SW480 (cell line): ENCODE results near the gene FAM78B.

Experiments used
- DNase-seq: peaks from one replicate; pipeline ENCODE4 v3.0.0-alpha.2; 2016; ENCODE audit warnings: low spot score

The FAM78B gene

DNA sequence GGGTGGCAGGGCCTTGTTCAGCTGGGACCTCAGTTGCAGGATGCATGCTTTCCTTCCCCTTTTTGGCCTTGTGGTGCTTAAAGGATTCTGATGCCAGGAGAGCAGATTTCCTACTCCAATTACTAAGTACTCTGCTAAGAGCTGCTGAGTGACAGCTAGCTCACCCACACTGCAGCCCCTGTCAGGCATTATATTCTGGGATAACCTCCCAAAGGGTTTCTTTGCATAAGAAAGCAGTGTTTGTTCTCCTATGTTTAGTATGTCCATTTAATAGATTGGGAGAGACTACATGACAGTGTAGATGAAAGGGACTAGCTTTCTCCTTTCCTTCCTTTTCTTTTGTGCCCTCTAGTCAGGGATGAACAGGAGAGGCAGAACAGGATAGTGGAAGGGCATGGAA lies 100.7 kb downstream of the FAM78B start:
- no peak for DNase-seq

DNA sequence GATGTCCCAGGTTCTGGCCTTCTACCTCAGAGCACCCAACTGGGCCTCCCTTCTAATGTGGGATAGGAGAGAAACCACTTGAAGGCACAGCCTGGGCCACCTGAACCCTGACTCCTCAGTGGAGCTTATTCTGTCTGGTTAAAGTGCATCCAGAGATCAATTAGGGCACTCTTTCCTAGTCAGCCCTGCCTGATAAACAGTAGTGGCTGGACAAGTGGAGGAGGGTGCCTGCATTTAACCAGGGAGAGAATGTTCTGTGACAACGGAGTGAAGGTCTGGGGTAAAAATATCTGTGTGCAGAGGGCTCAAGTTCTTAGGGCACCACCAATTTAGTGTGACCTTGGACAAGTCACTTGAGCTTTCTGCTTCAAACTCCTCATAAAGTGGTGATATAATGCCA lies 101.8 kb downstream of the FAM78B start:
- DNase-seq = no peak

DNA sequence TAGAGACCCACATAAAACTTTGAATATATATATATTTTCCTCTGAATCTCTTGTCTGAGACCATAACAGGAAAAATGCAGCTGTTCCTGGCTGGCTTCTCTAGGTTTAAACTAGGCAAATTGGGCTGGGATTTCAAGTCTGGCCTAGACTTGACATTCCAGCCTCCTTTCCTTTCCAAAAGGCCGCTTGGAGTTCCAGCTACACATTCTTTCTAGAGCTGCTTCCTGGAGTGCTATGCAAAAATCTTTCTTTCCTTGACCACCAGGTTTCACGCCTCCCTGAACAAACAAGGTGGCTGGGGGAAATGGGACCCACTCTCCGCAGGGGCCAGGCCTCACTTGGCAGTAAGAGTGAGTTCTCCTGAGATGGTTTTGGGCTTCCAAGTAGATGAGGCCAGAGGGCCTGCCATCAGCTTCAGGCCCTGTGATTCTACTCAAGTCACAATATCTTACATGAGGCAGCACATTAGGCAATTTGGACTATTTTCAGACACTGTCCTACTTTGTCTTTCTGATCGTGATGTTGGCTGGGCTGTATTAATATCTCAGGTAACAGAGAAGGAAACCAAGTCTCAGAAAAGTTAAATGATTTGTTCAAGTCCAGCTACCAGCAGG lies 102.4 kb downstream of the FAM78B start:
- DNase-seq = no peak

DNA sequence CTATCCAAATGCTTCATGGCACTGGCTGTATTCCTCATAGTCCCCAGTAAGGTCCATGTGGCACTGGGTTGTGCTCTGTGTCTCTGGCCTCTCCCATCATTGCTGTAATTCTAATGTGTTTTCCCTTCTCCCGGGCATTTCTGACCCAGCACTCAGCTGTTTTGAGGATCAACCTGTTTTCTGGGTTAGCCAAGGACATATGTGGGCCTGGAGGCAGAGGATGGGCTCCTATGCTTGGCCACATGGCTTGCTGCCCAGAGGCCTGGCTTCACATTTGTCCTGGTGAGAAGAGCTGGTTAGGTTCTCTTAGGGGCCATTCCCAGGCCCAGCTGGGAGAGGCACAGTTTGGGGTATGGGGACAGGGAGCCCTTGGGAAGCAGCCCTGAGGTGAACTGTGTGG lies 103.1 kb downstream of the FAM78B start:
- no peak for DNase-seq

DNA sequence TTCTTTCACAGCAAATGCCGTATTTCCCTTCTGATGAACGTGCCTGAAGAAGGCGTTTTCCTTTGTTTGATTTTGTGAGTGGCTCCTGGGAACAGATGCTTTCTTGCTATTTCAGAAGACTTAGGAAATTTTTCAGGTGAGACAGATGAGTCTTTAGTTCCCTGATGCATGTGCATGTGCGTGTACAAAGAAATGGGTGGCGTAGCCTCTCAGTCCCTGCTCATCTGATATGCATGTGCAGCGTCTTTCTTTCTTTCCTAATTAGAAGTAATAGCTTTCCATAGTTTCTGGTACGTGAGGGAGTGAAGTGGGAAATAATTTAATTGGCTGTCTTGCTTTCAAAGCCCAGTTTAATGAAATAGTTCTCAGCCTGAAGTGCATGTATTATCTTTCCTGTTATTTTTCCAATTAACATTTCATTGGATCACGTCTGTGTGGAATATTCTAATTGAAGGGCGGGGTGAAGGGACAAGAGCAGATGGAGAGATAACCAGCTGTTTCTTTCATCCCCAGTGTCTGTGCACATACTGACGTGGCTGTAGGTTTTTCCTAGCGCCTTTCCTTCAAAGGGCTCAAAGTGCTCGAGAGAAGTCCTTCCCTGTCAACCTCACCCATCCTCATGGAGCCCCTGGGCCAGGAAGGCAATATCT lies 104.3 kb downstream of the FAM78B start:
- DNase-seq = no peak

DNA sequence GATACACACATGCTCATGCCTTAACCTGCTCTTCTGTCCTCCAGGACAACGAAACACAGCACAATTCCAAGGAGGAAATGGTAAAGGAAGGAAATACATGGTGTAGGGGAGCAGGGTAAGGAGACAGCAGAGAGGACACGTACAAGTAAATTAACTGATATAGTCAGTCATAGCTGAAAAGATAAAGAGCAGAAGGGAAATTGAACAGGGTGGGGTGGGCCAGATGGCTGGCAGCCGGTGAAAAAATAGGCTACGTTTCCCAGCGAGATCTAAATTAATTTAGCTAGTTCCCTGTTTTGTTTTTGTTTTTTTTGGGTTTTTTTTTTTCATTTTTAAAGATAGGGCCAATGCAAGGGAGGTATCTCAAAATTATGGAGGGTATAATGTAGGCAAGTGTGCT lies 109.2 kb downstream of the FAM78B start:
- DNase-seq = no peak

DNA sequence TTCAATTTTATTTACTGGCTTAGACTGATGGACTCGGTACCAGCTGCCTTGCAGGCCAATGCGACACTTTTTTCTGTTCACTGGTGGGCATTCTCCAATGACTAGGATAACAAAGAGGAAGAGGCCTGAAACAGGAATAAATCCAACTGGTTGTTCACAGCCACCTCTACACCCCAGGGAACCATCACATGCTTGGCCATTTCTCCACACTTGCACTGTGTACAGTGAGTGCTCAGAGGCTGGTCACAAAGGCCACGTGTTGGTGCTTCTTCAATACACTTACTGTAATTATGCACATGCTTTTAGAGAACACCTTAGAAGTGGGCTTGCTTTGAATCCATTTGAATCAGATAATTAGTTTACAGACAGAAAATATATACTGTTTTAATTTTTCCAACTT lies 113.4 kb downstream of the FAM78B start:
- DNase-seq = no peak

DNA sequence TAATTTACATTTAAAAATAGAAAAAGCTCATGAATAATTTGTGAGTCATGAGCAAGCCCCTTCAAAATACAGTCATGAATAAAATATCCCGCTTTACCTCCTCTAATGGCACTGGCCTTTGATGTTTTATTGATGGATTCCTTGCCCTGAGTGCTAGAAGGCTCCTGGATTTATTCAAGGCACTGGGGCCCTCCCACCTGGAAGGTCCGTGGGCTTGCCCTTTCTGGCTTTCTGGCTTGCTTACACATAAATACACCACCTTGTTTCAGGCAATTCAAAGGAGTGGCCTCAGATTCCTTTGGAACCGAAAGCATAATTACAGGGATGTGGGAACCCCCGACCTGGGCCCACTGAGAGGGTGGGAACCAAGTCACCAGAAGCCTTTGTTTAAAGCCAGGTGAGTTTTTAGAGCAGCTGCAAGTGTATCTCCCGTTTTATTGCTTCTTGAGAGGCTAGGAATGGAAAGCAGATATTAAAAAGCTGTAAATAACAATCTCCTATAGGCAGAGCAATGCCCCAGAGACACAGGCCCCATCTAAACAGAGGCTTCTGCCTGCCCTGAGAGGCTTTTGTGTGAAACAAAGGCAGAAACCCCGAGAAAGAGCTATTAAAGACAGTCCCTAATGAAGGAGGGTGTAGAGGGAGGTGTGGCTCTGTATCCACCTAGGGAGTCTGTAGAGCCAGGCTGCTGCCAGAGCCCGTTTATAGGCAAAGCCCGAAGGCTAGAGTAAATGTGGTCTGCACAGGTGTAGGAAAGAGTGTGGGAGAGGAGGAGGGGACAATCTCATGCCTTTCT lies 126.4 kb downstream of the FAM78B start:
- DNase-seq = peak; percentile 87

DNA sequence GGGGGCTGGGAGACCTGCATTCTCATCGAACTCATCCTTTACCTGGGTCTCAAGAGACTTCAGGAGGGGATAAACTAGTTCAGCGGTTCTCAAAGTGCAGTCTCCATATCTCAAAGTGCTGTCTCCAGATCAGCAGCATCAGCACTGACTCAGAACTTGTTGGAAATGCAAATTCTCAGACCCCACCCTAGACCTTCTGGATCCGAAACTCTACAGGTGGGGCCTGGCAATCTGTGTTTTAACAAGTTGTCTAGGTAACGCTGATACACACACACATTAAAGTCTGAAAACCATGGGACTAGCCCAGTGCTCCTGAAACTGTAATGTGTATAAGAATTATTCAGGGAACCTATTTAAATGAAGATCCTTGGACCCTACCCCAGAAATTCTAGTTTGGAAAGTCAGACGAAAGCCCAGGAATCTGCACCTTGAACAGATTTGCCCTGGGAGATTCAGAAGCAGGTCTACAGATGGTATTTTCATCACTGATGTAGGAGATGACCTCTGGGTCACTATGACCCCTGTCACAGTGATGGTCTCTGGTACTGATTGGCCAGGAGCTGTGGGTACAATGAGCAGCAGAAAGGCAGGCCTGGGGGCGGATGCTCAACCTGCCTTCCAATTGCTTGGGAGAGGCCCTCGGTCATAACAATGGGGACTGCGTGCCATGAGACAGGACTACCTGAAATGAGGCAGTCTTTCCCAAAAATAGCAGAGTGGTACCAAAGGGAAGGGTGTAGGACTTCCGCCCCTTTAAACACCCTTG lies 127.2 kb downstream of the FAM78B start:
- no peak for DNase-seq

DNA sequence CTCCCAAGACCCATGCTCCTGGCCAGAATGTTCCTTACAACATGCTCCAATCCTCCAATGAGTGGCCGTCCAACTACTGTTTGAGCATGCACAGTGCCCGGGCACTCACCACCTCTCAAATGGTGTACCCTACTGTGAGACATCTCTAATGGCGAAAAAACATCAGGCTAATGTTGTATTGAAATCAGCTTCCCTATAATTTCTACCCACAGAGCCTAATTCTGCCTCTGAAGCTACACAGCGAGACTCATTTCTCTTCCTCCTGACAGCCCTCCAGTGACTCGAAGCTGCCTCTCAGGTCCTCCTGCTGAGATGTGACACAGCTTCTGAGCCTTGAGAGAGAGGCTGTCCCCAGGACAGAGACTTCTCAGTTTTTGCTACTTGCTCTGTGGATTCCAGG lies 130.7 kb downstream of the FAM78B start:
- DNase-seq = no peak

DNA sequence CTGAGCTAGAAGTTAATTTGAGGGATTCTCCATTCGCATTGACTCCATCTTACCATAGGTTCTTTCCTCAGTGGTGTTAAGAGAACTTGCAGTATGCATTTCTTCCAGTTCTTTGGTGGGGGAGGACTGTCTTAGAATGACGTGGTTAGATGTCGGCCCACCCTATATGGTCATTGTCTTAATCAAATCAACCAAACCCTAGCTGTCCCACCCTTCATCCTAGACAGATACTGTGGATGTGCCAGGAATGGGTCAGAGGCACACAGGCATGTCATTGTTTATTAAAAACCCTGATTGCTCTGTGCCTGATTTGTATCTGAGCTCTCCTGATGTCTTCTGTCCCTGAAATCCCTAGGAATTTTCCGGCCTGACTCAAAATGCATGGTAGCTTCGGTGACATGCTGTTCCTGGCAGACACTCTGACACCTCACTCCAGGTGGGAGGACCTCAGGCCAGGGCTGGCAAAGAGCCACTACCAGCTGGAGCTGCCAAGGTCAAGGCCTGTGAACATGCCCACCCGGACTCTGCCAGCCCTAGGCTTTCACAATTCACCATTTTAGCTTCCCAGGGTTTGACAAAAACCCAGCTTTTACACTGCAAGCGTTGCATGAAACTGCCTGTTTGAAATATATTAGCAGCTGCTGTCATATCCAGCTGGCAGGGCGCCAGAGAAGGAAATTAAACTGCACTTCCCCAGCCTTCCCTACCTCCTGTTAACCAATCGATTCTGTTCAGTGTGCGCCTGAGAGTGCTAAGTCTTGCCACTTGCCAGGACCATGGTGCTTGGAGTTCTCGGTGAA lies 134.0 kb downstream of the FAM78B start:
- DNase-seq = no peak

DNA sequence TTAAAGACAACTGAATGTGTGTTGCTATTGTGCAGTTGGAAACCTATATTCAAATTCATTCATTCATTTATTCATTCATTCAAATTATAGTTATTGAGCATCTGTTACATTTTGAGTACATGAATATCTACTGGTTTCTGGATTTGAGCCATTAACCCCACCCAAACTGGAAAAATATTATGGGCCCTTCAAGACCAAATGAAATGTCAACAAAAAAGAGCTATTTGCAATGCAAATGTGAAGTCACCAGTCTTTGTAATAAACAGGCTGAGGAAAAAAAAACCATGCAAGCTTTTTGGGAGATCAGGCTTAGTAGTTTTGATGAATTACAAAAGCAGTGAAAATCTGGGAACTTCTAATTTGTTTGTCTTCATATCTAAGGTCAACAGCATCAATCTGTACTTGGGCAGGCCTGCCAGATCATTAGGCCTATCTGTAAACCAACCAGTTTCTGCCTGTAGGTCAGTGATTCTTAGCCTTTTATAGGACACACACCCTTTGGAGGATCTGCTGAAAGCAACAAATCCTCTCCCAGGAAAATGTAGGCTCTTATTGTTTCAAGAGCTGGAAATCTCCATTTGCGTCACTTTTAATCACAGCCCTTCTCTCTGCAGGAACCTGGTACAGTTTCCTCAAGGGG lies 134.7 kb downstream of the FAM78B start:
- DNase-seq = no peak

DNA sequence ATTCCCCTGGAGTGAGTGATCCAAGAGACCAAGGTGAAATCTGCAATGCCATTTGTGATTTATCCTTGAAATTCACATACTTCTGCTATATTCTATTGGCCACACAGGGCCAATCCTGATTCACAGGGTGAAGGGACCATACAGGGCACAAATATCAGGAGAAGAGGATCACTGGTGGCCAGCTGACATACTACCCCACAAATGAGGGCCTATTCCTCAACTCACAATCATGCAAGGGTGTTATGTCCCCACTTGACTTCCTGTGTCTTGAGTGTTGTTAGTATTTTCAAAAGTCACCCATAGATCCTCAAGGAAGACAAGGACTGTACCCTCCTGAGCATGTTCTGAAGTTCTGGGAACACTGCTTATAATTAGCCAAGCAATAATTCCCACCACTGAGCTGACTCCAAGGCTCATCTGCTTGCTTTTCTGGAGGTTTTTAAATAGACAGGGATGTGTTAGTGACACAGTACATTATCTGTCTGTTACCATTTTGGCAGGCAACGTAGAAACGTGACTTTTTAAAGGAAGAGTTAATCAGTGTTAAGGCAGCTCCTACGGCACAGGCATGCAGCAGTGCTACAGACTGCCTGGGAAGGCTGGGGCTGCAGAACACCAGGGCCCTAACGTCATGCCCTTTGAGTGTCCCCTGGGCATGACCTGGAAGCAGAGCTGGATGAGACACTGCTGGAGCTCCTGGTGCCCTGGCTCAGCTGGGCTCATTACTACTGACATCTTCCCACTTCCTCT lies 137.4 kb downstream of the FAM78B start:
- DNase-seq = no peak

DNA sequence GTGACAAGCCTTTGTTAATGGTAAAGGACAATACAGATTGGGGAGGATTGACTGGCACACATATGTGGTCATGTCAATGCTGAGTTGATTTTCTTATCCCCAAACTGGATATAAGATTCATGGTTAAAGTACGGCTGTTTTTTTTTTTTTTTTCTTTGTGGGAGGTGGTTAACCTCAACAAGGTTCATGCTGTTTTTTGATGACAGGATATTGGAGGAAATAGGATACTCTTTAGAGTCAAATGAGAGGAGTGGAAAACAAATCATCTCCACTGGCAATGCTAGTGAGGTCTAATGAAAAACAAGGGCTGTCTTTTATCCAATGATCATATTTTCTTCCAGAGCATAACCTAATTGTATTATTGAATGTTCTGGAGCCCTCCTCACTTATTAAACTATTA lies 140.2 kb downstream of the FAM78B start:
- DNase-seq = no peak

DNA sequence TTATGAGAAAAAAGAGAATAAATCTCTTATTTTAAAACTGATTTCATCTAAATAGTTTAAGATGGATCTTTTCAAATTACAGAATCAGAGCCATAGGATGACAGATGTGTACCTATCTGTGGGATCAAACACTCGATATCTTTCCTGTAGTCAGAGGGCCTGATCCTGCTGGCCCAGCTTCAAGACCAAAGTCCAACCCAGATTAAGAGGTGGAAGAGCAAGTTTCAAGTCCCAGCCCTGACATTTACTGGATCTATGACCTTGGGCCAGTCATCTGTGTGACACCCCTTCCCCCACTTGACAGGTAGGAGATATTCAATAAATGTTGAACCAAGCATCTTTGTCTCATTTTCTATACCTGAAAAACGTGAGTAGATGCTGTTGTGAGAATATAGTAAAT lies 140.7 kb downstream of the FAM78B start:
- no peak for DNase-seq

DNA sequence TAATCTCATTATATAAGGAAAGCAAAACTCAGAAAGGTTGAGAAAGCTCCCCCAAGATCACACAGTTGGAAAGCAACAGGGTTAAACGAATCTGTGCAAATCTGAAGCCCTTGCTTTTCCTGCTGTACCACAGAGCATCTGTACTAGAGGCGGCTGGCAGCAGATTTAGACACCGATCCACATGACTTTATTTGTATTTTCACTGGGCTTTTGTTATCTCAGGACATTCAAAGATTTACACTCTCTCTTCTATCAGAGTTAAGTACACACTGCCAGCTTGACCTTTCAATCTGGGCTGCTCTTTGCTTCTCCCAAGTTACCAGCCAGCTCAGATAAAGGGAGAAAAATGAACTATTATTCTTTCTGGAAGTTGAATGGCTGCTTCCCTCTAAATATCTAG lies 146.6 kb downstream of the FAM78B start:
- DNase-seq = no peak
